GM18520 (cell line): ENCODE results near the gene PRDM16.

Source experiments
- ATAC-seq: cut with Tn5 transposase; IDR thresholded peaks from one replicate; pipeline ENCODE4 v1.9.1; 2021; ENCODE audit not compliant: unreplicated experiment

The PRDM16 gene

DNA sequence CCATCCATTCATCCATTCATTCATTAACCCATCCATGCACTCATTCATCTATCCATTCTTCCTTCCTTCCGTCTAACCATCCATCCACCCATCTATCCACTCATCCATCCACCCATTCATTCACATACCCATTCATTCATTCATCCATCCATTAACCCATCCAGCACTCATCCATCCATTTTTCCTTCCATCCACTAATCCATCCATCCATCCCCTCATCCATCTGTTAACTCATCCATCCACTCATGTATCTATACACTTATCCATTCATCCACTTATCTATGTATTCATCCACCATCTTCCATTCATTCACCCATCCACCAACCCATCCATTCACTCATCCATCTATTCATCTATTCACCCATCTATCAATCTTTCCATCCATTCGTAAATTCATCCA, 107.8 kb downstream of the PRDM16 start:
- ATAC-seq: no peak

DNA sequence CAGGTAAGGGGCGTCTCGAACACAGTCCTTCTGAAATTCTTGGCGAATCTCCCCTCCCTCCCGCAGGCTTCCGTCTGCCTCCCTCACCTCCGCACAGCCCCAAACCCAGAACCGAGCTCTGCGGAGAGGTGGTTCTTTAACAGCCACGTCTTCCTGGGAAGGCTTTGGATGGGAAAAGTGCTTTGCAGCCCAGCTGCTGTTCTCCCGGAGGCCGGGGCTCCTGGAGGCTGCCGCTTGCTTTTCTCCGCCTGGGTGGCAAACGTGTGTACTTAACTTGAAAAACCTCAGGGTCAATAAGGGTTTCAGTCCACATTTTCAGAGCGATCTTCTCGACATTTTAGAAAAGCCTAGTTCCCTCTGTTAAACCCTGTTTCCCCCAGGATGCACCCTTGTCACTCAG, 109.3 kb downstream of the PRDM16 start:
- ATAC-seq: no peak

DNA sequence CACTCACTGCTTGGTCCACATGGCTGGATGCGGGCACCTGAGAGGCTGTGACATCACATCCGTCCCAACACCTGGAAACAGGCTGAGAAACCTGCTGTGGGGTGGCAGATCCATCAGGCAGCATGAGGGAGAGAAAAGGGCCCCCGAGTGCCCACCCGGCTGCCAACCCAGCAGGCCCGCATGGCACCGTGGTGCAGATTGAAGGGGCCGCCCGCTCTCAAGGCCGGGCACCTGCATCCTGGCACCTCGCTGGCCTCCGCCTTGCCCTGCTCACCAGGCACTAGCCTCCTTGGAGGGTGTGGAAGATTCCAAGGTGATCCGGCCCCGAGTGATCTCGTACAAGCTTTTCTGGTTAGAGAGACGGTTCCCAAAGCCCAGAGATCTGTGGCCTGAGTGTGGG, 110.5 kb downstream of the PRDM16 start:
- no peak for ATAC-seq

DNA sequence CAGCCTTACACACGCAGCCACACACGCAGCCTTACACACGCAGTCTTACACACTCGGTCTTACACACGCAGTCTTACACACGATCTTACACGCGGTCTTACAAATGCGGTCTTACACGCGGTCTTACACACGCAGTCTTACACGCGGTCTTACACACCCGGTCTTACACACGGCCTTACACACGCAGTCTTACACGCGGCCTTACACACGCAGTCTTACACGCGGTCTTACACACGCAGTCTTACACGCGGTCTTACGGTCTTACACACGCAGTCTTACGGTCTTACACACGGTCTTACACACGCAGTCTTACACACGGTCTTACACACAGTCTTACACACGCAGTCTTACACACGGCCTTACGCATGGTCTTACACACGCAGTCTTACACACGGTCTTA, 111.9 kb downstream of the PRDM16 start:
- ATAC-seq: no peak

DNA sequence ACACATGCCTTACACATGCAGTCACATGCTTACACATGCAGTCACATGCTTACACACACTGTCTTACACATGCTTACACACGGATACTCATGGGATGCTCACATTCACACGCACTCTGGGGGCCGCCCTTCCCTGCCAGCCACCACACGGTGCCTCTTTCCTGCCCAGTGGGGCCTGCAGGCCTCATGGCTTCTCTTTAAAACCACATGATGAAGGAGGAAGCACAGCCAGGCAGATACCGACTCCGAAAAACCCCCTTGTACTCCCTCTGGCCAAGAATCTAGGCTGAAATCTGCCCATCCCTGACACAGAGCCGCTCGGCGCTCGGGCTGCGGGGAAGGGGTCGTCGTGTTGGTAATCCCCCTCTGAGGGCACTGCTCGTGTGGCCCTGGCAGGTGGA, 113.0 kb downstream of the PRDM16 start:
- ATAC-seq: no peak

DNA sequence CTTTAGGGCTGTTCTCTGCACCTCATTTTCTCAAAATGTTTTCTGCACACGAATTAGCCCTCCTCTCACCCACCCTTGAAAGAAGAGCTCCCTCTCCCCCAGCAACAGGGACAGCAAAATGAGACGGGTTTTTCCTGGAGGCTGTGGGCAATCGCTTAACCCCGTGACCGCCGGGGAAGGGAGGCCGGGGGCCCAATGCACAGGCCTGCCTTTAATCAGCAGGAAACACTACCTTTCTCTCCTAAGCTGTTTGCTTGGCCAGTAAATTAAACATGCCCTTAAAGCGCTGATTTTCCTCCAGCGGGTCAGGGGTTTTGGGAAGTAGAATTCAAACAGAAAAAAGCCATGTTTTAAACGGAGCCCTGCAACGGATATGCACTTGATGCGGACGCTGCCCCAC, 114.4 kb downstream of the PRDM16 start:
- ATAC-seq: no peak

DNA sequence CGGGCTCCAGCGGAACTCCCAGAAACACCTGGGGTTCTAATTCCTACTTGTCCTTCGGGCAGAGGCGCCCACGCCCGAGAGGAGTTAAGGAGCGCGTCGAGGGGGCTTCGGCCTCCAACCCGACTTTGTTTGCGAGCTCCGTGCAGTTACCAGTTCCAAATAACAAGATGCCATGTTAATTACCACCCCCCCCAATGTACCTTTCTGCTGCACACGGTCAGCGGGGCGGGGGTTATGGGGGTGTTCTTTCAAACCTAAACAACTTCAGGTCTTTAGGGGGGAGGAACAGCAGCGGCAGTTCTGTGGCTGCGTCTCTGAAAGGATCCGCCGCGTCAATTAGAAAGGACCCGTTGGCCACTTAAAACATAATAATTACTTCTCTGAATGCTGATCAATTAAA, 114.8 kb downstream of the PRDM16 start:
- ATAC-seq: no peak

DNA sequence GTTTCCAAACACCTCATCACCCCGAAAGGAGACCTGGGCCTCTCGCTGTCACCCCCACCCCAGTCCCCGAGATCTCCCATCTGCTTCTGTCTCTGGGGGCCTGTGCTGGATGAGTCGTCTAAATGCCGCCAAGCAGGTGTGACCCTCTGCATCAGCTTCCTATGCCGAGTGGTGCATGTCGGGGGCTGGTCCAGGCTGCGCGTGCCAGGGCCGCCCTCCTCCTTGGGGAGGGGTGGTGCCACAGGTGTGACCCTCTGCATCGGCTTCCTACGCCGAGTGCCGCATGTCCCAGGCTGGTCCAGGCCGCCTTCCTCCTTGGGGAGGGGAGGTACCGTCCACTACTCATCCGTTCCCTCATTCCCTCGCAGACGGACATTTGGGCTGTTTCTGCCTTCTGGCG, 115.7 kb downstream of the PRDM16 start:
- no peak for ATAC-seq

DNA sequence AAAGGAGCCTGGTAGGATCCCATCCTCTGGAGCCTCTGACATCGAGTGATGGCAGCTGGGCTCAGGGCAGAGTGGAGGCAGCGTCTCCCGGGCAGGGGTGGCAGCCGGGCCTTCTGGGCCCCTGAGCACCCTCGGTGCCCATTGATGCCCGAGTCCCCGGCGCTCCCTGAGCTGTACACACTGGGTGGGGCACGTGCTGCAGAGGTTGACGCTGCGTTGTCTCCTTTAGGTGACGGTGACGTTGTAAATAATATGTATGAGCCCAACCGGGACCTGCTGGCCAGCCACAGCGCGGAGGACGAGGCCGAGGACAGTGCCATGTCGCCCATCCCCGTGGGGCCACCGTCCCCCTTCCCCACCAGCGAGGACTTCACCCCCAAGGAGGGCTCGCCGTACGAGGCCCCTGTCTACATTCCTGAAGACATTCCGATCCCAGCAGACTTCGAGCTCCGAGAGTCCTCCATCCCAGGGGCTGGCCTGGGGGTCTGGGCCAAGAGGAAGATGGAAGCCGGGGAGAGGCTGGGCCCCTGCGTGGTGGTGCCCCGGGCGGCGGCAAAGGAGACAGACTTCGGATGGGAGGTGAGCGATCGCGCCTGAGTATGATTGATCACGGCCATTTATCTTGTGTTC, 117.0 kb downstream of the PRDM16 start:
- ATAC-seq: no peak

DNA sequence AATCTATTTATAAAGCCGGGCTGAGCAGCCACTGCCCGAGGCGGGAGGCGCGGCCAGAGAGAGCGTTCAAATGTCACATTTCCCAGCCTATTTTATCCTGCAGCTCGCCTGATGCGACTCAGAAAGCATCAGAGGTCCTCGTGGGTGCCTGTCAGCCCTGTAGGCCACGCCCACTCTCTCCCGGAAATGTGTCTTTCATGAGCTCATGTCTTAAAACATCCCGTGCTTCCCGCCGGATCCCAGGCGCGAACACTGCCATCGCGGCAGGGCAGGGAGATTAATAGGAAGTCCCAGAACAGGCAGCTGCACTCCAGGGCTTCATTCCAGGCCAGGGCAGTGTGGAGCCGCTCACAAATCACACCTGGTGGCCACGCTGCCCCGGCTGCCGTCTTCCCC, 117.5 kb downstream of the PRDM16 start:
- ATAC-seq: no peak

DNA sequence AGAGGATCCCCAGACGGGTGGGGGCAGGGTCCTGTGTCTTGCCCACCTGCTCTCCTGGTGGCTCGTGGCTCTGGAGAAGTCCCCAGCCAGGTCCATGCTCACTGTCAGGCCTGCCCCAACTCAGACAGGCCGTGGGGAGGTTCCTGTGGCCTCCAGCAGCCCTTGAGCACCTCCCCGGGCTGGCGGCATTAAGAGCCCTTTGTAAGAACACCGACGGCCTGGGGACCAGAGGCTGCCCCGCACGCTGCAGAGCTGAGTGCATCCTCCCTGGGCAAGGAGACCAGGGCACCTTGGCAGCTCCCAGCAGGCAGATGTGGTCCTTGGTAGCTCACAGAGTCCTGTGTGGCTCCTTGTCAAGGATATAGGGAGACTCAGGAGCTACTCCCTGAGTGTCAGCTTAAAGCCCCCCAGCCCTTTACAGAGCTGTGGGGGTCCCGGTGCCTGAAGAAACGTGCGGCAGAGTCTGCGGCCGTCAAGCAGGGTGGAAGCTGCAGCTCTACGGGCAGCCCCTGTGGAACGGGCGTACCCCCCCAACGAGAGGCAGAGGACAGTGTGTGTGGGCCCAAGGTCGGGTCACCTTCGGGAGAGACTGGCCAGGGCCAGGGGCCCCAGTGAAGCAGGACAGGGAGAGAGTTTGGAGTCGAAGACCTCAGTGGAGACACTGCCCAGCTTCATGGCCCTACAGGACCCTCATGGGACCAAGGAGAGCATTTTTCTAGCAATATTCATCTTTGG, 118.6 kb downstream of the PRDM16 start:
- ATAC-seq: no peak

DNA sequence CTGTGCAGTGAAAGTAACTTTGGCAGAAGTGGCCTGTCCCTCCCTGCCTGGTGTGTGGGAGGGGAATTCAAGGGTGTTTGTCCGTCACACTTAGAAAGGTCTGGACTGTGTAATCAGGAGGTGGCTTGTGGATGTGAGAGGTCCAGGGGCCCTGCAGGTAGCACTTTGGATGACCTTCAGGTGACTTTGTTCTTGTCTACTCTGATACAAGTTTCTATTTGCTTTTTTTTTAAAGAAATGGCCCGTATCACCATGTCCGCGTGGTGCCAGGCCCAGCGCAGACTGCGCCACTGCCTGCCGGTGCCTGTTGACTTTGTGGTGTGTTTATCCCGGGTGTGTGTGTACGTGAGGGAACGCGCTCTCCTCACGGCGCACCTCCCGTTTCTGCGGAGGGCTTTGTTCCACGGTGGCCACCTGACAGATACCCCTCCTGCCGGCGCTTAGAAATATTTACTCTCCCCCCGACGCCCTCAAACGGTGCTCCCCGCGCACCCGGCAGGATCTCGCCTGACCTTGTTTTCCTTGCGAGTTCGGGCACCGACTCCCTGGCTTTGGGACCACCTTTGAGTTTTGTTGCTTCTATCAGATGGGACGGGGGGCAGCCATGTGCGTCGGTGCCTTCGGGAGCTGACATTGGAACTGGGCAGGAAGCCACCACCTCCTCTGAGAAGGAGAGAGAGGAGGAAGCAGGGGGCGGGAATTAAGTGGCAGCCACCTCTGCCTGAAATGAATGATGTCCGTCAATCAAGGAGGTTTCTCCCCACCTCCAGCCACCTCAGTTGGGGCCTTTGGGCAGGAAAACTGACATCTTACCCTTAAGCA, 119.4 kb downstream of the PRDM16 start:
- ATAC-seq: no peak

DNA sequence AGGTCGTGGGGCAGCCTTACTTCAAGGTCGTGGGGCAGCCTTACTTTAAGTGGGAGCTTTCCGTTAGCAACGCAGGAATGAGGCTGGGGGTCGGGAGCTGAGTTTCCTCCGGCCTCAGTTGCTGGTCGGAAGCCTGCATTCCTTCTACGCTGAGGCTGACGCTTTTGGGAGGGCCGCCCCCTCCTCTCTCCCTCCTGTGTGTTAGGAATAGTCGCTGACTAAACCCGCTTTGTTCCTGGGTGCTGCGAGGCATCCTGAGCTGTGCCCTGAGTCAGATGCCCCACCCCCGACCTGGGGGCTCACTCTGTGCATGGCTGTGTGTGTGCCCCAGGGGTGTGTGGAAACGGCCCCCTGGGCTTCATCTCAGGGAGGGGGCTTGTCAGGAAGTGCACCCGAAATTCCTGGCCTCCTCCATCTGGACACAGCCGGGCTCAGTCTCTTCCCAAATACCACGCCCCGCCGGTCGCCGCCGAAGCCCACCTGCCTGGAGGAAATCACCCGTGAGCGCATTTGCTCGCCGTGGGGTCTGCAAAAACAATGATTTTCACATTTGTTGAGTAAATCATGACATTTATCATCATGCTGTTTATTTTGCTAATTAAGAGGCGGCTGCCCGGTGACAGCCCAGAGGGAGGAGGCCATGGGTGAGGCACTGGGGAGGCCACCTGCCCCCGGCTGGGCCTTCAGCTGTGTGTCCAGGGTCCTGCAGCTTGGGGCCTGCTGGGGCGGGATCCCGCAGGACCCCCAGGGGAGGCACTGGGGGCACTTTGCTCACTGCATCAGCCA, 121.4 kb downstream of the PRDM16 start:
- no peak for ATAC-seq

DNA sequence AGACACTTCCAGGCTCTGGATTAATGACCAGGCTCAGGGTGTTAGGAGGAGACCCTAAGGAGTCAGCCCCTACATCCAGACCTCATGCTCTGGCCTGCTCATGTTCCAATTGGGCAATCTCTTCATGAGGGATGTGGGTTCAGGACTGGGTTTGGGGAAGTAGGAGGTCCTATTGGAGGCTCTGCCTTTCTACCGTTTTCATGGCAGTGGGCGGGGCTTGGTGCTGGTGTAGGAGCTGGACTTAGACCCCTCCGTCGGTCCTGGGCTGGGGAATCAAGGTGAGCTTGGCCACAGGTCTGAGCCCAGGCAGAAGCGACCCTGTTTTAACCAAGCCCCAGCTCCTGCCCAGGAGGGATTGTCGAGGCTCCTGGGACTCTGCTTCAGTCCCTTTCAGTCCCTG, 123.4 kb downstream of the PRDM16 start:
- no peak for ATAC-seq

DNA sequence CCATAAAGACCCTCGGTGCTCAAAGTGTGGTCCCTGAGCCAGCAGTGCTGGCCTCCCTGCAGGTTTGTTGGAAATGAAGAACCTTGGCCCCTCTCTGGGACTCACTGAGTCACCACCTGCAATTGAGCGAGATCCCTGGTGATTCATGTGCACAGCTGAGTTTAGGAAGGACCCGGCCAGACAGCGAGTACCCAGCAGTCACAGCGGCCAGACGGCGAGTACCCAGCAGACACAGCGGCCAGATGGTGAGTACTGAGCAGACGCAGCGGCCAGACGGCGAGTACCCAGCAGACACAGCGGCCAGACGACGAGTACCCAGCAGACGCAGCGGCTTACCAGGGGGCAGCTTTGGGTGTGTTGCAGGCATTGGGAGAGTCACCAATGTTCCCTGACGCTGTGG, 123.8 kb downstream of the PRDM16 start:
- ATAC-seq: no peak

DNA sequence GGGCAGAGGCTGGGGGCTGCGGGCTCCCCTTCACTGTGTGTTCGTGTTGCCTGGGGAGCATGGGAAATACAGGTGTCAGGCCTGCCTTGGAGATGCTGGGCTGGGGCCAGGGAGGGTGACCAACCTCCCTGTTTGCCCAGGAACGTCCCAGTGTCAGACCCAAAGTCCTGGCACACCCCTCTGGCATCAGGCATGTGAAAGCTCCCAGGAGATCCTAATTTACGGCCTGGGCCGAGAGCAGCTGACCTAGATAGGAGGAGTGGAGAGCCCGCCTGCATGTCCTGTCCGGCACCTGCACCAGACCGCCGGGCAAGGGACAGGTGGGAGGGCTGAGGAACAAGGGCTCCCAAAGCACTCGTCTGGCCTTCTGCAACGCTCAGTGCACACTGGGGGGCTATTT, 124.8 kb downstream of the PRDM16 start:
- no peak for ATAC-seq

DNA sequence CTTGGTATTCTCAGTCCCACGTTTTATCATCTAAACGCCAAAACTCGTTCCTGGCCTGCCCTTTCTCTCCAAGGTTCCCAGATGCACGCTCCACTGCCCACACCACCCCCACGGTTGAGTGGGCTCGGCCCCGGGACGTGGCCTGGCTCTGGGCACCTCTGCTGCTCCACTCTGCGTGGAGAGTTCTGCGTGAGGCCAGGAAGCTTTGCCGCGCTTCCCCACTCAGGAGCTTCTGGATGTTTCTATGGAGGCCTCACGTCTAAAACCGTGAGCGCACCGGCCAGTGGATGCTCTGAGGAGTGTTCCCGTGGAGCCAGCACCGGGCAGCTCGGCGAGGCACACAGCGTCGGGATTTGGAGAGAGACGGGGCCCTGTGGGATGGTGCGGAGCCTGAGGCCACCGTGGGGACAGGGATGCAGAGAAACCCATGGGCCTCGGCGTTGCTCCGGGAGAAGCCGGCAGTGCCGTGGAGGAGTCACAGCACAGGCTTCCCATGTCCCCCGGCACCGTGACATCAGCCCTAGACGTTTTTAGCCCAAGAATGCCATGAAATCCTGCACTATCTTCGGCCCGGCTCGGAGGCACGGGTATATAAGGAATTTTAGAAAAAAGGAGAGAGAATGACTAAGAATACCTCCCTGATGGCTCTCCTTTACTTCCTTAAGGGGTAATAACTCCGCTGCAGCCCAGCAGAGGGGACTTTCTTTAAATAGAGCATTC, 125.9 kb downstream of the PRDM16 start:
- ATAC-seq: no peak

DNA sequence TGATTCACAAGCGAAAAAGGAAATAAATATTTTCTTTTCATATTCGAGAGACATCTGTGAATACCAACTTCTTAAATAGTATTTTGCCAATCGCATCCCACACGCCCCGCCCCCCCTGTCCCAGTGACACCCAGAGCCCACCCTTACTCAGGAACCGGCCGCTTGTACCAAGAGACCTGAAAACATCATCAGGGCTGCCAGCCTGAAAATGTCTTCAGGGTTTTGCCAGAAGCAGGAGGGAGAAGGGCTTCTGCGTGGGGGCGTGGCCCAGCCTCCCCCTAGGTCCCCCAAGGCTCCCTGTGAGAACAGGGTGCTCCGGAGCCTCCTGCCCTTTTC, 126.4 kb downstream of the PRDM16 start:
- no peak for ATAC-seq

DNA sequence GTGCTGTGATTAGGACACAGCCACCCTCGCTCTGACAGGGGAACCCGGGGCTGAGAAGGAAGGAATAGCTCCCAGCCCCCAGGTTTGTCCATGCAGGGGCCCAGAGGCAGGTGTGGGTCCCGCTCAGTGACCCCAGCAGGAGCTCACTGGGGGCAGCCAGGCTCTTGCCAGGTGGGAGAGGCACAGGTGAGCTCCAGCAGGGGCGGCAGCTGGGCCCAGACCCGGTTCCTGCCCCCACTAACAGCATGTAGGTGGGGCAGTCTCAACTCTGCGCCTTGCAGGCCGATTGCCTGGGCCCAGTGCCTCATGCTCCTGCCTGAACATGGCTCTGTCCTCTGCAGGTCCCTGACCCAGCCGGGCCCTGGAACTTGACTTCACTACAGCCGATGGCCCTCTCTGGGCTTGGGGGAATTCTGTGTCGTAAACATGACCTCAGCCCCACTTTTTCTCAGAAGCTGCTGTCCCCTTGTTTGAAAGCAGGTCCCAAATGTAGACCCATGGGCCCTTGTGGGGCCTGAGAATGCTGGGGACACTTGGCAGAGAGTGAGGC, 127.0 kb downstream of the PRDM16 start:
- ATAC-seq: no peak

DNA sequence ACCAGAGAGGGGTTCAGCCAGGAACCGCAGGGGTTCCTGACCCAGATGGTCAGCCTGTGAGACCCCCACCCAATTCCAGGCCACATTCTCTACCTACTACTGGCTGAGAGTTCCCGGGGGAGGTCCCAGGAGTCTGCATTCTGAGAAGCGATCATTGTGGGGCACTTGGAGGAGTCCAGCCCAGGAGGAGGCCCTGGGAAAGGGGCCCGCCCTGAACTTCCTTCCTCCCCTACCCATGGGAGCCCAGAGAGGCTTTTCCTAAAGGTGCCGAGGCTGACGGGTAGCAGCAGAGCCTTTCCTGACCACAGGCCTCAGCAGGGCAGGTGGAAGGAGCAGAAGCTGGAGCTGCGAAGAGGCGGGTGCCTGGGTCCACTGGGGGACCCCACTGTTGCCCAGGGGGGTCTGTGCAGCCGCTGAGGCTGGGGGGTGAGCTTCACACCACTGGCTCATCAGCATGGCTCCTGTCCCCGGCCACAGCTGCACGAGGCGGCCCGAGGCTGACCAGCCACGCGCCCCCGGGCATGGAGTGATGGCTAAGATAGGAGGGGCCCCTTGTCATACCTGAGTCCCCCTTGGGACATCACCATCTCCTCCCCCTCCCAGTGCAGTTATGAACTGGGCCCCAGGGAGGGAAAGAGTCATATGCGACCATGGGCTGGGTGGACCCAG, 127.7 kb downstream of the PRDM16 start:
- no peak for ATAC-seq
